LNCAP (cell line): ENCODE data around the gene DNAJC1.

Experiments
- TF ChIP-seq, protein P1 (sequence below): fragments of 450-650 bp; IDR thresholded peaks from 2 replicates; pipeline ENCODE4 v1.5.1; 2017; ENCODE audit warnings: mild to moderate bottlenecking

Gene DNAJC1

DNA sequence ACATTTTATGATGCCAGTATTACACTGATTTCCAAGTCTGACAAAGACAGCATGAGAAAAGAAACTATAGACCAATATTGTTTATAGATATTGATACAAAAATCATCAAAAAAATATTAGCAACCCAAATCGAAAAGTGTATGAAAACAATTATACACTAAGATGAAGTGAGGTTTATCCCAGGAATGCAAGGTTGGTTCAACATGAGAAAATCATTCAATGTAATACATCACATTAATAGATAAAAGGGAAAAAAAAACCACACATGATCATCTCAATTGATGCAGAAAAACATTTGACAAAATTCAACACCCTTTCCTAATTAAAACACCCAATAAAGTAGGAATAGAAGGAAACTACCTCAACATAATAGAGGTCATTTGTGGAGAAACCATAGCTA, 153.9 kb downstream of the DNAJC1 start:
- TF ChIP-seq, protein P1, sequence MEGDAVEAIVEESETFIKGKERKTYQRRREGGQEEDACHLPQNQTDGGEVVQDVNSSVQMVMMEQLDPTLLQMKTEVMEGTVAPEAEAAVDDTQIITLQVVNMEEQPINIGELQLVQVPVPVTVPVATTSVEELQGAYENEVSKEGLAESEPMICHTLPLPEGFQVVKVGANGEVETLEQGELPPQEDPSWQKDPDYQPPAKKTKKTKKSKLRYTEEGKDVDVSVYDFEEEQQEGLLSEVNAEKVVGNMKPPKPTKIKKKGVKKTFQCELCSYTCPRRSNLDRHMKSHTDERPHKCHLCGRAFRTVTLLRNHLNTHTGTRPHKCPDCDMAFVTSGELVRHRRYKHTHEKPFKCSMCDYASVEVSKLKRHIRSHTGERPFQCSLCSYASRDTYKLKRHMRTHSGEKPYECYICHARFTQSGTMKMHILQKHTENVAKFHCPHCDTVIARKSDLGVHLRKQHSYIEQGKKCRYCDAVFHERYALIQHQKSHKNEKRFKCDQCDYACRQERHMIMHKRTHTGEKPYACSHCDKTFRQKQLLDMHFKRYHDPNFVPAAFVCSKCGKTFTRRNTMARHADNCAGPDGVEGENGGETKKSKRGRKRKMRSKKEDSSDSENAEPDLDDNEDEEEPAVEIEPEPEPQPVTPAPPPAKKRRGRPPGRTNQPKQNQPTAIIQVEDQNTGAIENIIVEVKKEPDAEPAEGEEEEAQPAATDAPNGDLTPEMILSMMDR, result no peak

DNA sequence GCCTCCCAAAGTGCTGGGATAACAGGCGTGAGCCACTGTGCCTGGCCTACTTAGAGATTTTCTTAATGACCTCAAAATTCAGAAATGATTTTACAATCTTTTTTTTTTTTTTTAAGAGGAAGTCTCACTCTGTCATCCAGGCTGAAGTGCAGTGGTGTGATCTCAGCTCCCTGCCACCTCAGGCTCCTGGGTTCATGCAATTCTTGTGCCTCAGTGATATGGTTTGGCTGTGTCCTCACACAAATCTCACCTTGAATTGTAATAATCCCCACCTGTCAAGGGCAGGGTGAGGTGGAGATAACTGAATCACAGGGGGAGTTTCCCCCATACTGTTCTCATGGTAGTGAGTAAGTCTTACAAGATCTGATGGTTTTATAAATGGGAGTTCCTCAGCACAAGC, 159.9 kb downstream of the DNAJC1 start:
- TF ChIP-seq, protein P1, result no peak

DNA sequence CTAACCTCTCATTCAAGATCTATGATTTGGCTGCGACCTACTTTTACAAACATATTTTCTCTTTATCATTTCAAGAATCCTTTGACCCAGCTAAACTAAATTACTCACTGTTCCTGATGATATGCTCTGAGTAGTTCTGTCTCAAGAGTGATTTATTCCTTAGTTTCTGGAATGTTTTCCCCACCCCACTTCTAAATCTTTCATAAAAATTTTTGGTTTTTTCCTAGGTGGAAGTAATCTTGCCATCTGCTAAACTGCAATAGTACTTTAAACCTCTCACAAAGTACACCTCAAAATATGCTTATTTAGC, 170.8 kb downstream of the DNAJC1 start:
- TF ChIP-seq, protein P1, result no peak

DNA sequence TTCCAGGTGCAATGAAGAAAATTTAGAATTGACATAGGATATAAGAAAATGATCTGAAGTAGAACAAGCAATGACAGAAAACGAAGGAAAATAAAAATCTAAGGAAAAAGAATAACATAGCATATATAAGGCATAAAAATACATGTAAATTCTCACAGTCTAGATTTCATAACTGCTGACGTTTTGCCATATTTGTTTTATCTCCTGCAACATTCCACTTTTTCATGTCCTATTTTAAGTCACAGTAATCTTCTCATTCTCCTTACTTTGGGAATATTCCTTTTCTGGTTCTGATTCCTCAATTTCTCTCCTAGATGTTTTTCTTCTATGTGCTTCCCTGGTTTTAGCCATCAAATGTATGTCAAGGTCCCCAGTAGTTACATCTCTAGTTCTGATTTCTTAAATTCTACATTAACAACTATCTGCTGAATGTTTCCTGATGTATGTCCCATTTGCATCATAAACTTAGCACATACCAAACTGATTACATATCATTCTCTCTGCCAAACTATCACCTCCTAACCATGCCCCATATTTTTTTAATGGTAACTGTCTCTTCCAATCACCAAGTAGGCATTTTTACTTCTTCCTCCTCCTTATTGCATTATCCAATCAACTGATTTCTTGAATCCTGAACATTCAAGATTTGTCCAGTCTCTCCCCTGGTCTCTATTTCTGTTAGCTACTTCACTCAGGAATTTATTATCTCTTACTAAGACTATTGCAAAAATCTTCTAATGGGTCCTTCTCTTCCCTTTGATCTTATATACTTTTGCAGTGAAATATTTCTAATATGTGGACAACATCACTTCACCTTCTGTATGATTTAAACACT, 171.3 kb downstream of the DNAJC1 start:
- TF ChIP-seq, protein P1, result no peak

DNA sequence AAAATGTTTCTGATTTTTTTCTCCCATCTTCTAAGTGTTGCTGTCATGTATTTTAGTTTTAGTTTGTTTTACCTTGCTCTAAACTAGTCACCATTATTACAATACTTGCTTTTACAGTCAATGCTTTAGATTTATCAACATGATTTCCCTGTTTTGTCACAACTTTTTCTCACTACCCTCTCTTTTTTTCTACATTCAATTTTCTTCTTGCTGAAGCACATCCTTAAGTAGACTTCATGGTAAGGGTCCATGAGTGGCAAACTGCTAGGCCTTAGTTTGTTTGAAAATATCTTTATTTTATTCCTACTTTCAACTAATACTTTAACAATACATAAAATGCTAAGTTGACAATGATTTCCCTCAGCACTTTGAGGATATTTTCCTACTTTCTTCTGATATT, 173.5 kb downstream of the DNAJC1 start:
- TF ChIP-seq, protein P1, result no peak

DNA sequence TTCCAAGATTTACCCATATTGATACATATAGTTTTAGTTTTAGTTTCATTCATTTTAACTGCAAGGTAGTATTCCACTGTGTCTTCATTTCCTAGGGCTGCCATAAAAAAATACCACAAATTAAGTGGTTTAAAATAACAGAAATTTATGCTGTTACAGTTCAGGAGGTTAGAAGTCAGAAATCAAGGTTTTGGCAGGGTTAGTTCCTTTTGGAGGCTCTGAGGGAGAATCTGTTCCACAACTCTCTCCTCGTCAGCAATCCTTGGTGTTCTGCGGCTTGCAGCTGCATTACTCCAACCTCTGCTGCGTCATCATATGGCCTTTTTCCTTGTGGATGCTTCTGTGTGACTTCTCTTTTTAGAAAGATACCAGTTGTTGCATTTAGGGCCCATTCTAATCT, 176.2 kb downstream of the DNAJC1 start:
- TF ChIP-seq, protein P1, result no peak

DNA sequence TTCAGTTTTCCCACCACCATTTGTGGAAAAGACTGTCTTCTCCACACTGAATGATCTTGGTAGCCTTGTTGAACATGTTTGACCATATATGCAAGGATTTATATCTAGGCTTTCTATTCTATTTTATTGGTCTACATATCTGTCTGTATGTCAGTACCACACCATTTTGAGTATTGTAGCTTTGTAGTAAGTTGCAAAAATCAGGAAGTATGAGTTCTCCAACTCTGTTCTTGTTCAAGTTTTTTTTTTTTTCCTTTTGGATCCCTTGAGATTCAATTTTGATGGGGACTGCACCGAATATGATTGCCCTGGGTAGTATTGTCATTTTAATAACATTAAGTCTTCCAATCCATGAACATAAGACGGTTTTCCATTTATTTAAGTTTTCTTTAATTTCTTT, 176.8 kb downstream of the DNAJC1 start:
- TF ChIP-seq, protein P1, result no peak

DNA sequence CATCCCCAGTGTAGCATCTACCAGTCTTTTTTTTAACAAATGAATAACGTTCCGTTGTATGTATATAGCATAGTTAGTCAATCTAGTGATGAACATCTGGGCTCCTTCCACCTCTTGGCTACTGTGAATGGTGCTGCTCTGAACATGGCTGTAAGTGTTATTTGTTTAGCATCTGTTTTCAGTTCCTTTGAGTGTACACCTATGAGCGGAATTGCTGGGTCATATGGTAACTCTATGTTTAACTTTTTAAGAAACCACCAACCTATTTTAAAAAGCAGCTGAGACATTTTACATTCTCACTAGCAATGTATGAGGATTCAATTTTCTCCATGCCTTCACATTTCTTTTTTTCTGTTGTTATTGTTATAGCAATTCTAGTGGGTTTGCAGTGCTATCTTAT, 178.2 kb downstream of the DNAJC1 start:
- TF ChIP-seq, protein P1, result no peak
